Hematopoietic multipotent progenitor cell treated with erythropoietin and hydrocortisone succinate and interleukin-3 and kit ligand, for 6 days (in vitro differentiated cells): ENCODE results near the gene EIF3F.
"Not testable (repeated sequence)": the region's sequence is repeated elsewhere in the genome, so short reads cannot be mapped to it uniquely, and the experiment has no call there.

Source experiments
- DNase-seq: peaks from one replicate; pipeline ENCODE4 v3.0.0-alpha.2; 2015

Gene EIF3F, protein sequence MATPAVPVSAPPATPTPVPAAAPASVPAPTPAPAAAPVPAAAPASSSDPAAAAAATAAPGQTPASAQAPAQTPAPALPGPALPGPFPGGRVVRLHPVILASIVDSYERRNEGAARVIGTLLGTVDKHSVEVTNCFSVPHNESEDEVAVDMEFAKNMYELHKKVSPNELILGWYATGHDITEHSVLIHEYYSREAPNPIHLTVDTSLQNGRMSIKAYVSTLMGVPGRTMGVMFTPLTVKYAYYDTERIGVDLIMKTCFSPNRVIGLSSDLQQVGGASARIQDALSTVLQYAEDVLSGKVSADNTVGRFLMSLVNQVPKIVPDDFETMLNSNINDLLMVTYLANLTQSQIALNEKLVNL

DNA sequence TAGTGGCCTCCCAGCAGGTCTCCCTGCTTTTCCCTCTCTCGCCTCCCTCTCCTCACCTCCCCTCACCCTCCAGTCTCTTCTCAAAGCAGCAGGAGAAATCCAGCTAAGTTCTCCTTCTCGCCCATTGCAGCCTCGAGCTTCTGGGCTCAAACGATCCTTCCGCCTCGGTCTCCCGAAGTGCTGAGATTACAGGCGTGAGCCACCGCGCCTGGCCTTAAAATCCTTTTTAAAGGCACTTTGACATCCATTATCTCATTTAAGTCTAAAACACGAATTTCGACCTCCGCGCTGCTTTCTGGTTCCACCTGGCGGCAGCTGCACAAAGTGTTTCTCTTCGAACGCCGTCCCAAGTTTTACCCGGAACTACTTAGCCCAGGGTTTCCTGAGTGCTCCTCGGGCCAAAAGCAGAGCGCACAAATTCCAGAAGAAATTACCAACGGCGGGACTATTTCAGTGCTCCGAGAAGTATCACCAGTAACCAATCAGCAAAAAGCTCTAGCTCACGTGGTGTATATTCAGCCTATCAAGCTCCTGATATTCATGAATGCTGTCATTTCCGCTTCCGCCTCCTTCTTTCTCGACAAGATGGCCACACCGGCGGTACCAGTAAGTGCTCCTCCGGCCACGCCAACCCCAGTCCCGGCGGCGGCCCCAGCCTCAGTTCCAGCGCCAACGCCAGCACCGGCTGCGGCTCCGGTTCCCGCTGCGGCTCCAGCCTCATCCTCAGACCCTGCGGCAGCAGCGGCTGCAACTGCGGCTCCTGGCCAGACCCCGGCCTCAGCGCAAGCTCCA, at the start of gene EIF3F:
Gene EIF3F (plus strand): TSS at position 570 of the 792 bp plus-strand sequence. CDS start 16 bp downstream, at position 586.
- DNase-seq, result peak; percentile 100

DNA sequence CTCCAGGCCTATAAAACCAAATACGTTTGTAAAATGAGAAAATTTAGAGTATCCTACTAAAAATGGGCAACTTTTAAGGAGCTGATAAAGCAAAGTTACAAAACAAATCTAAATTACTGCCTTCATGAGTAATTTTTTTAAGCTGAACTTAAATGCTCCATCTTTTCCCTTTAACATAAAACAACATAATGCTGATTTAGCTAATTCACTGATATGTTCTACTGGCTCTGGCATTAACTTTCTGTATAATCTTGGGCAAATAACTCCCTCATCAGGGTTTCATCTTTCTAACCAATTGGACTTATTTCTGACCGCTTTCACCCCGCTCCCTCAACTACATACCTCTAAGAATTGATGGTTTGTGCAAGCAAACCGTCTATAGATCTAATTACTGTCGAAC, 46.0 kb upstream of the EIF3F start:
- DNase-seq, result no peak

DNA sequence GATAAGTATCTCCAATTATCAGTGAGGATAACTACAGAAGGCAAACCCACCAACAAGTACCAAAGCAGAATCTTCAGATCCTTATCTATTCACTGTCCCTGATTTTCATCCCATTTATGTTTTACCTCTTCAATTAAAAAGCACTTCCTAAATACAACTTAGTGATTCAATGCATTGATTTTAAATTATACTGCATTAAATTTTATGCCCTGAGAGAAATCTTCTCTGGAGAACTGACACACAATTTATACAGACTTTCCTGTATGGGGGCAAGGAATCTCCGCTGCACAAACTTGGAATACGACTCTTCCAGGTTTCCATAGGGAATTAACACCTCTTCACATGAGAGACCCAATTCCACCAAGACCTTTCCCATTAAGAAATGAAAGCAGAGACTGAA, 45.5 kb upstream of the EIF3F start, which contains the start of gene OR10A3:
Gene OR10A3 (minus strand): TSS at position 101 of the 400 bp plus-strand sequence. CDS start 2,188 bp downstream, outside the sequence.
- DNase-seq, result no peak

DNA sequence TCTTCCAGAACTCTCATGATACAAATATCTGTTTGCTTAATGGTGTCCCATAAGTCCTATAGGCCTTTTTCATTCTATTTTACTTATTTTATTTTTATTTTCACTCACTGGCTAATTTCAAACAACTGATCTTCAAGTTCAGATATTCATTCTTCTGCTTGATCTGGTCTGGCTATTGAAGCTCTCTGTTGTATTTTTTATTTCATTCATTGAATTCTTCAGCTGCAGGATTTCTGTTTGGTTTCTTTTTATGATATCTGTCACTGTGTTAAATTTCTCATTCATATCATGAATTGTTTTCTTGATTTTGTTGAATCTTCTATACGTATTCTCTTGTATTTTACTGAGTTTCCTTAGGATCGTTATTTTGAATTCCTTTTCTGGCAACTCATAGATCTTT, 43.0 kb upstream of the EIF3F start:
- DNase-seq, result no peak

DNA sequence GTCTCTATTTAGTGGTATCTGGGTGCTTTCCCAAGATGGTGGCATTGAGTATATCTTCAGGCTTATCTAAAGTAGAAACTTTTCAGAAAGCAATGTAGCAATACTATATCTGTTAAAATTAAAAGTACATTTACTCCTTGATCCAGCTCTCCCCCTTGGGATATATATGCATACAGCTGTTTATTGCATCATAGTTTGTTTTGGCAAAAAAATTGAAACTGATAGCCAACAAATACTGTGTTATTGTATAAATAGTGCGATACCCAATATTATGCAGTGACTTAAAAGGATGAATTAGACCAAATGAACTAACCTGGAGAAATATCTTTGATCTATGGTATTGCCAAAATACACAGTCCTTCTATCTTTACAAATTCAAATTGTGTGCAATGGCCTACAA, 37.2 kb upstream of the EIF3F start:
- DNase-seq, result no peak

DNA sequence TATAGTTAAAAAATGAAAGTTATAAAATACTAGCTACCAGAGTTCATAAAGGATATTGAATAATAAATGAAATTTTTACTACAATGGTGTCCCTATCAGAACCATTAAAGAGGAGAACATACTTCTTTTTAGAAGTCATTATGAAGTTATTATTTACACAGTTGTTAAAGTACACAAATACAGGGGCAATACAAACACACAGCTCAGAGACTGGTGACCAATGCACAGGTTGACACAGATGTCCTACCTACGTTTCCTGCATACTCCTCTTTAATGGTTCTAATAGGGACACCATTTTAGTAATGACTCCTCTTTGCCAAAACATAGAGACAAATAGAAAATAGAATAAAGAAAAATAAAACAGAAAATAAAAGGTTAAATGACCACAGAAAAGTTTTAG, 31.9 kb upstream of the EIF3F start:
- DNase-seq, result no peak

DNA sequence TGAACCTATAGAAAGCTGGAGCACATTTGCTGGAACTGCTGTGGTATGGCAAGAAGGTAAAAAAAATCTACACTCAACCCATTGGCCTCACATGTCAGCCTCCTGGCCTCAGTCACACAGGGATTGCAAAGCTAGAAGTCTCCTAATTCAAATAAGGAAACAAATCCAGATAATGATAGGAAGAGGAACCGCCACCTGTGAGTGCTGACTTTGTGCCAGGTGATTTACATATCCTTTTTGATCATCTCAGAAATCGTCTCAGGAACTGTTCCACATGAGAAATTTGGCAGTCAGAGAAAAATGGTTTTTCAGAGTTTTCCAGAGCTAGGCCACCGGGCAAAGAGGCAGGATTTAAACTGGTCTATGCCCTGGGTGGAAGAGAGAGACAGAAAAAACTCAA, 22.9 kb upstream of the EIF3F start:
- no peak for DNase-seq

DNA sequence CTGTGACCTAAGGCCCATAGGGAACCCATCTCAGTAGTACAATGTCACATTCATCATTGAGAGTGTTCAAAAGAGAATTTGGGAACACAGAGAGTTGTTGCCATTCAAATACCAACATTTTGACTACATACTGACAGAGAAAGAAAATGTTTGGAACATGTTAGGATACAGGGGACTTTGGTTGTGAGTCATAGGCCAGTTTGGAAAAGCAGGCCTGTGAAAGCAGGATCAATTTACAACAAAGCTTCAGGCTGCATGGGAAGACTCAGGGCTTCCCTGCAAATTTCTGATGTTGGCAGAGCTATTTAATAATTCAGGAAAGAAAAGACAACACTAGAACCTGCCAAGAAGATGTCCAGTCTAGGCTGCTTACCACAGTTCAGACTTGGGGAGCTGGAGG, 22.3 kb upstream of the EIF3F start:
- no peak for DNase-seq

DNA sequence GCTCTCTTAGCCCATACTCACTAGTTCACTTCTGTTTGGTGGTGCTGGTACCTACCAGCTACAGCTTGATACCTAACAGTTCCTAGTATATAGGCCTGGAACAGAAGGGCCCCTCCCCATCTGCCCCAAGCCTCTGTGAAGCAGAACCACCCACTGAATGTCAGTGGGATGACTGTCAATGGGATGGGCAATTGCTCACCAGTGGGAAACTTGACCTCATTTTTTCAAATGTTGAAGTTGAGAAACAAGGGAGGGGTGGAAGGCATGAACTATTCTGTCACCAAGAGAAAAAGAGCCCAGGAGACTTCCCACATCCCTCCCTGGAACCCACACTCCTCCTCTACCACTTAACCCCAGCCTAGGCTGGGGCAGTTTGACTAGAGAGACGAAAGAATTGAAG, 21.8 kb upstream of the EIF3F start, which contains the start of gene NLRP10:
Gene NLRP10 (minus strand): TSS at position 62 of the 400 bp plus-strand sequence. CDS start 1,952 bp downstream, outside the sequence.
- no peak for DNase-seq

DNA sequence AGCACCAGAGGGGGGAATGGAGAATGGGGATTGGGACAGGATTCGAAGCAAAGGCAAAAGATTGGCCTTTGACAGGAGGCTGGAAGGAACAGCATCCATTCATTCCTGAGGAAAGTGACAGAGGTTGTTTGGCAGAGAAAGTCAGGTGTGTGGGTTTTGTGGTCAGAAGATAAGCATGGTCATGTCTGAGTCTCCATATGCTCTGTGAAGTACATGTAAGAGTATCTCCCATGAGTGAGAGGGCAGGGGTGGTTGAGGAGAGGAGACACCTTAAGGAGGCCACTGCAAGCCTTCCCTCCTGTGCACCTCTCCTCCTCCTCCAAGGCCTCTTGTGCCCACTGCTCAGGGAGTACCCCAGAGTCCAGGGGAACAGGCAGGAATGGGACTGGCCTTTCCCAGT, 20.0 kb upstream of the EIF3F start:
- DNase-seq, result no peak

DNA sequence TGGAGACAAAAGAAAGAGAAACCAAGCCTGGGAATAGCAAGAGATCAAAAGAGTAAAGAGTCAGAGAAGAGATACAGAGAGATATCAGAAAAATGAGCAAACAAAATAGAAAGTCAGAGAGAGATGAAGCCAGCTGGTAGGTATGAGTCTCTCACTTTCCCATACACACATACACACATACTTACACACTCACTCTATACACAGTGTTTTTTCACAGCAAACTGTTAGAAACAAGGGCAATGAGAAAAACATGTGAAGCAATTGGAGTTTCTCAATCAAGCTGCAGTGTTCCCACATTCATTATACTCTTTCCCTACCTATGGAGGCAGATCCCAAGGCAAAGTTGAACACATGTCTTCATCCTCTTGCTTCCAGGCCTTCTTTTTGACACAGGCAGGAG, 19.3 kb upstream of the EIF3F start:
- no peak for DNase-seq

DNA sequence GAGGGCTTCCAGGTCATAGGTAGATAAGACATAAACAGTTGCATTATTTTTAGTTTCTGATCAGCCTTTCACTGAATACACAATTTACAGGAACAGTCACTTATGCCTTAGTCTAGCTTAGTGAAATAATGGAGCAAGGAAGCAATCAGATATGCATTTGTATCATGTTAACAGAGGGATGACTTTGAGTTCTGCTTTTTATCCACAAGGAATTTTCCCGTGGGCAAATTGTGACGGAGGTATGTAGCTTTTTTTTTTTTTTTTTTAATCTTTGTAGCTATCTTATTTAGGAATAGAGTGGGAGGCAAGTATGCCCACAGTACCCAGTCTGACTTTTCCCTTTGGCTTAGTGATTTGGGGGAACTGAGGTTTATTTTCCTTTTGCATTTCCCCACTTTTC, 18.5 kb upstream of the EIF3F start:
- DNase-seq, result no peak

DNA sequence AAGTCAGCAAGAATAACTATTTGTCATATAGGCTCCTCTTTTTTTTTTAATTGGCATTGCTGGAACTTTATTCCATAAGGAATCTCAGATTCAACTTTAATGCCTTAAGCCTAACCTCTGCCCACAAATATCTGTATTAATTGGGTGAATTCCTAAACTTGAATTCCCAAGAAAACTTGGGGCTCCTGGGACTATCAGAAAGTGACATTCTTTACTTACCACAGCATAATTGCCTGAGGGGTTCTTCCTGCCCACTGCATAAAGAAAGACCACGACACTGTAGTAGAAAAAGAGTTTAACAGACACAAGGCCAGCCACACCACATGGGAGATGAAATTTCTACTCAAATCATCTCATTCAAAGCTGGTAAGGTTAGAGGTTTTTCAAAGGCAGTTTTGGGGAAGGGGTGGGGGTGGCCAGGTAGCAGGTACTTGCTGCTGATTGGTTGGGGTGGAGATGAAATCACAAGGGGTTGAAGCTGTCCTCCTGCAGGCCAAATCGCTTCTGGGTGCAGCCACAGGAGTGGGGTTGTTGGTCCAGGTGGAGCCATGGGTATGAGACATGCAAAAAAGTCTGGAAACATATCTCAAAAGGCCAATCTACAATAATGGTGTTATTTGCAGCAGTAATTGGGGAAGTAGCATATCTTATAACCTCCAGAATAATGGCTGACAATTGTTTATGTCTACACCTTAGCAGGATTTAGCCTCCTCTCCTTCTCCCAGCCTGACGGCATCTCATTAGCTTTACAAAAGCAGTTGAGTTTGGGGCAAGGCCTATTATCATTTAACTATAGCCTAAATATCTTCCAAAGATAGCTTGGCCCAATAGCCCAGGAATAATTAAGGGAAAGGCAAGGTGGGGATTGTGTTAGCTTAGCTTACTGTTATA, 17.1 kb upstream of the EIF3F start:
- no peak for DNase-seq

DNA sequence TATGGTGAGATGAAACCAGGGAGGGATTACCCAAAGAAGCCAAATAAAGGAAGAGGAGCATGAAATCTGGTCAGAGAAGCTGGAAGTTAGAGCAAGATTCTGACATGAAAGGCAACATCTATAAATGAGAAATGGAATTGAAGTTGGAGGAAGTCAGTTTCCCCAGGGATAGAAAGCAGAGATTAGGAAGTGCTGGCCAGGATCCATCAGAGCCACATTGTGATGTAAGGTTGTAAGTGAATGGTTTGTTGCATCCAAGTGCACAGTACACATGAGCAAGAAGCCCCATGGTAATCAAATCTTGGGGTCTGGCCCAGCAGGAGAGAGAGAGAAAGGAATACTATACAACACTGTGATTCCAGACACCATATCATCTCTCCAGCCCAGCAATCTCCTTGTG, 15.3 kb upstream of the EIF3F start:
- DNase-seq, result no peak

DNA sequence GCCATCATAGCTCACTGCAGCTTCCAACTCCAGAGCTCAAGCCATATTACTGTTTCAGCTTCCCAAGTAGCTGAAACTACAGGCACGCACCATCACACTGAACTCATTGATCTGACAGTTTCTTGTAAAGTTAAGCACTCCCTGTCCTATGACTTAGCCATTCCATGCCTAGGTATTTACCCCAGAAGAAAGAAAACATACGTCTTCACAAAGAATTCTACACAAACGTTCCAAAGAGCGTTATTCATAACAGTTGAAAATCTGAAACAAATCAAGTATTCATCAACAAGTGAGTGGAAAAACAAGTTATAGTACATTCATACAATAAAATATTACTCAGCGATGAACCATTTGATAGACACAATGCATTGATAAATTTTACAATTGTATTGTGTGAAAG, 14.1 kb upstream of the EIF3F start:
- DNase-seq, result no peak

DNA sequence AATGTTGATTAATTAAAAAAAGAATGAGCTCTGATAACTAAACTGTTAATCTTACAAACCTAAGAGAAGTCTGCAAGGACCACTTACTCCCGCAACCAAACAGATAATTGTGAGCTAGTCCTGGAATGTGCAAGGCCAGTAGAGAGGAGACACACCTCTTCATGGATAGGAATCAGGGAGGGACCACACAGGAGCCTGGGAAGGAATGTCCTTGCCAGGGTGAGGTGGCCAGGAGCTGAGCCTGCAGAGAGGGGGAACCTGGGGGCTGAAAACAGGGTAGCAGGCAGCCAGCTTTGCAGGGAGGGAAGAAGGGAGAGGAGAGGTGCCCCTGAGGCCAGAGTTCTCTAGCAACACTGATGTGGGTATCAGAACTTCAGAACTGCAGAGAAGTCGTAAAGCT, 12.5 kb upstream of the EIF3F start:
- no peak for DNase-seq

DNA sequence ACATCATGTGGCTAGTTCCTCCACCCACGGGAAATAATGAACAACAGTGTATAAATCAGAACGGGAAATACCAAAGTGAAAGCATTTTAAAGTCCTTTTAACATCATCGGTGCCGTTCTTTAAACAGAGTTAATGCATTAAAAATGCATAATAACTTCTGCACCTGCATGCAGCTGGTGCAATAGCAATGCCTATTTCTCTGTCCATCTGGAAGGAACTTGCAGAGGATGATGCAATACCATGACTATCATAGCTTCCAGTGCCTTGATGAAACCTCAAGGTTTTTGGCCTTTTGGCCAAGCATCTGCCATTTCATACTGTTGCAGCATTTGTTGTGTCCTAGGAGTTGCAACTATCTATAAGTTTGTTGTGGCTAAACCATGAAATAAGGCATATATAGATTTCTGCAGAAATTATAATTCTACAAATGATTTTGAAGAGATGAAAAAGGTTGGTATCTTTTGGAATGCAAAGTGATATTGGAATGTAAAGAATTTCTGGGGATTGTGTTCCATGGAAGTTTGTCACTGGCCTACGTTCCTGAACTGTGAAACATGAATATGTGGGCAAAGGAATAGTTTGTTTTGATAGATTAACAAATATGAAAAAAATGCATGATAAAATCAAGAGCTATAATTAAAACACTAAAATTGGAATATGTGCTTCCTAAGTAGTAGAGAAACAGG, 9.8 kb upstream of the EIF3F start:
- no peak for DNase-seq

DNA sequence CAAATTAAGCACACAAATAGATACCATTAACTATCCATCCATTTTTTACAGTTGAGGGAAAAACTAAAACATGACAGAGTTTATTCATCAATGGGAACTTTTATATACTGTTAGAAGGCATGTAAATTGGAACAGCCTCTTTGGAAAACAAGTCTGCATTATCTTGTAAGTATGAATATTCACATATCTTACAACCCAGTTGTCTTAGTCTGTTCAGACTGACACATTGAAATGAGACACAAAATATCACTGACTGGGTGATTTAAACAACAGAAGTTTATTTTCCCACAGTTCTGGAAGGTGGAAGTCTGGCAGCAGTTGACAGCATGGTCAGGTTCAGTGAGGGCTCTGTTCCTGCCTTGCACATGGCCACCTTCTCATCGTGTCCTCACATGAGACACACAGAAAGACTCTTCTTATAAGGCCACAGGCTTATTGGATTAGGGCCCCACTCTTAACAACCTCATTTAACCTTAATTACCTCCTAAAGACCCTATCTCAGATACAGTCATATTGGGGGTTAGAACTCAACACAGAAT, 5.4 kb upstream of the EIF3F start:
- no peak for DNase-seq

DNA sequence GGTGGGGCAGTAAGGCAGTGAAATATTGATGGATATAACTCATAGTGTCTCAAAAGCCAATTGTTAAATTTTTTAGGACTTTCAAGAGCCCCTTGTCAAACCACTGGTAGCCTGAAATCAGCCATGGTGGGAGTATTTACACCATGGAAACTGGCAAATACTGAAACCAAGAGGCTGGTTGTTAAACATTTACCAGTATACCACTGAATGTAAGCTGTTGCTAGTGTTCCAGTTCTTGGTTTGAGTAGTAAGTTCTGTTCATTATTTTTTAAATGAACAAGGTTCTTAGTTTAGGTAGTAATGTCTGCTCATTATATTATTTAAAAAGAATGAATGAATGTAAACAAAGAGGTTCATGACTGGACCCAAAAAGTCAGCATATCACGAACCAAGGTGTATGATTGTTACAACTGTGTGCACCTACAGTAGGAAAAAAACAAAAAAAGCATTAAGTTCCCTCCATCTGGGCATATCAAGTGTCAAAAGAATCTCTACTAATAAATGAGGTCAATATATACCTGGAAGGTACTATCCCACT, 4.5 kb upstream of the EIF3F start:
- no peak for DNase-seq

DNA sequence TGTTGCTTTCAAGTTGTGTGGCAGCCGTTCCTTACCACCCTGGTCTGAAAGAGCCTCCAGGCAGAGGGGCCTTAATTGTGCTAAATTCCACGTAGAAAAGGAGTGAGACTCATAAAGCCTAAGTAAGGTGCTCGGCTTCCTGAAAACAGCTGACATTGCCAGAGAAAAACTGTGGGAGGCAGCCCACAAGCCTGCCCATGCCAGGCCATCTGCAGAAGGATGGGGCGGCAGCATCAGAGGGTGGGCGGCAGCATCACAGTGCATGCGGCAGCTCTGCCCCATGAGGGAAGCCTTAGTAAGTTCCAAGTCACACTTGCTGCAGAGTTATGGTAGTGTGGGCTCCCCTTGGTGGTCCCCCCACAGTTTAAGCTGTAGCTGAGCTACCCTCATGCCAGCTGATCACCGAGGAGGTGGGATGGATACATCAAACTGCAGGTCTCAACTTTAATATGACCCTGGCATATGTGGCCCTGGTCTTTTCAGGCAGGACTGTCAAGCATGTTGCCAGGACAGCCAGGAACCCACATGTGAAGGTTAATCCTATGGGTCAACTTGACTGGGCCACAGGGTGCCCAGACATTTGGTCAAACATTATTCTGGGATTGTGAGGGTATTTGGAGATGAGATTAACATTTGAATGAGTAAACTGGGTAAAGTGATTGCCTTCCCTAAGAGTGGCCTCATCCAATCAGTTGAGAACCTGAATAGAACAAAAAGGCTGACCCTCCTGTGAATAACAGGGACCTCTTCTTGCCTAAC, 3.1 kb upstream of the EIF3F start:
- no peak for DNase-seq

DNA sequence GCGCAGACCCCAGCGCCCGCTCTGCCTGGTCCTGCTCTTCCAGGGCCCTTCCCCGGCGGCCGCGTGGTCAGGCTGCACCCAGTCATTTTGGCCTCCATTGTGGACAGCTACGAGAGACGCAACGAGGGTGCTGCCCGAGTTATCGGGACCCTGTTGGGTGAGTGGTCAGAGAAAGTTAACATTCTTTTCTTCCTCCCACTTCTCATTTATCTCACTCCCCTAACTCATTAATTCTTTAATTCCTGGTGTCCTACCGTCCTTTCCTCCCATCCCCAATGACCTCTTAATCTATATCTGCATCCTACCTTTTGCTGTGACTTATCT, 385 bp downstream of the EIF3F start:
- not testable (repeated sequence) for DNase-seq
